ENCODE data around the gene PRR33.

DNA sequence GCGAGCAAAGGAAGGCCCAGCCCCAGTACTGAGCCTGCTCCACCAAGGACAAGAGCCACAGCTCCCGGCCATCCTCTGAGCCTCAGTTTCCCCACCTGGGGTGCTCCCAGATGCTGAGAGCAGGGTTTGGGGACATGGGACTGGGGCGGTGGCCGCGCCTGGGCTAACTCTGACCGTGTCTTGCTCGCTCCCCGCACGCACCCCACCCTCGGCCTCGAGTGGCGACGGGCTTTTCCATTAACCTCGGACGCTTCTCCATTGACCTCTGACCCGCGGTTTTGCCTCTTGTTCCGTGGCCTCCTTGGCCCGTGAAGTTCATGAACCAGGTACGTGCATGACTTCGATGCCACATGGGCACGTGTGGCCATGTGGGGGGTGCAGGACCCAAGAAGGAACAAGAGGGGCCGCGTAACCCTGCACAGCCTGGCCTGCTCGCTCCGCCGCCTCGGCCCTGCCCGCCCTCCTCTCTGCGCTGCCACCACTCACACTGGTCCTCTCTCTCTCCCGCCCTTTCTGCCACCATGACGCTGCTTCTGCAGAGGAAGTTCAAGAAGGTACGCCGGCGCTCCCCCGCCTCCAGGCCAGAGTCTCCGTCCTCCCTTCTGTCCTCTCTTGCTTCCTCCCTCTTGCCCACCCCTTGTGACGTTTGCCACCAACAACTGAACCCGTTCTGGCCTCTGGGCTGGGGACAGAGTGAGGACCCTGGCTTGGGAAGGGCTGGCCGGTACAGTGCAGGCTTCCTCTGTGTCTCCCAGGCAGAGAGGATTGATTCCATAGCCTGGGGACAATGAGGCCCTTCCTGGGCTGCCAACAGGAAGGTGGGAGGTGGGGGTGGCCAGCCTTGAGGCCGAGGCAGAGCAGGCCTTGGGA is 34.7 kb upstream of the PRR33 start:
- TF ChIP-seq CTCF (conservative IDR thresholded peaks at IDR 0.05; ENCODE audit: low read length) (no peak), EZH2phosphoT487 (IDR thresholded peaks at IDR 0.05; ENCODE audit: borderline replicate concordance) (no peak)
